PC-3 (cell line): ENCODE data around the gene SLC6A3.

Experiments used
- EZH2 ChIP-seq: fragments of 300-600 bp; sonication (generic); IDR thresholded peaks from one replicate; pipeline ENCODE4 v1.6.1; 2017; ENCODE audit warnings: antibody characterized with exemption, mild to moderate bottlenecking, low read length; ENCODE audit not compliant: unreplicated experiment
- EZH2phosphoT487 ChIP-seq: fragments of 300-600 bp; sonication (generic); IDR thresholded peaks from 2 replicates; pipeline ENCODE4 v1.6.1; 2018; ENCODE audit warnings: mild to moderate bottlenecking, antibody characterized with exemption, low read length, borderline replicate concordance
- TF ChIP-seq, protein P1 (sequence below): fragments of 300-600 bp; sonication (generic); conservative IDR thresholded peaks from 2 replicates; pipeline ENCODE4 v1.5.1; 2017; ENCODE audit warnings: antibody characterized with exemption, low read depth, mild to moderate bottlenecking, low read length

DNA sequence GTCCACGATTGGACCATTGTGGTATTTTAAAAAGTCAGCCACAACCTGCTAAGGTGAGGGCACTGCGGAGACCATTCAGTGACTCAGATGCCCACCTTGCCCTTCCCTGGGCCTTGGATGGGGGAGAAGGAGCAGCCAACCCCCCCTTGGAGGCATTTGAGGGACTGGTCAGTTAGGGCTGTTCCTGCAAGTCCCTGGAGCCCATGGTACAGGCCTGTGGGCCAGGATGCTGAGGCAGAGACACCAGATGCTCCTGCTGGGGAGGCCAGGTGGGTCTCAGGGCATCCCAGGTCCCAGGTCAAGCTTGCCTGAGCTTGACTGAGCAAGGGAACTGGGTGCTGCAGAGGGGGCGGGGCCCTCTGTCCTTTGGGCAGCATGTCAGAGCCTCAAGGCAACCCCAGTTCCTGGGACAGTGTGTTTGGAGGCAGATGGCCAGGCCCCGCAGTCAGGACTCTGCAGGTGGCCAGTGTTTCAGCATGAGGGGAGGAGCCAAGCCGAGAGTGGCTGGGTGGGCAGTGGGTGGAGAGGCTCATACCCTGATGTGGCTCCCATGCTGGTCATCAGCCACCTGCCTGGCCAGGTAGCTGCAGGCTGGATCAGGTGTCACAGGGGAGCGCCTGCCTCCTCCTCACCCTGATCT, 27.5 kb downstream of the SLC6A3 start:
- TF ChIP-seq, protein P1, sequence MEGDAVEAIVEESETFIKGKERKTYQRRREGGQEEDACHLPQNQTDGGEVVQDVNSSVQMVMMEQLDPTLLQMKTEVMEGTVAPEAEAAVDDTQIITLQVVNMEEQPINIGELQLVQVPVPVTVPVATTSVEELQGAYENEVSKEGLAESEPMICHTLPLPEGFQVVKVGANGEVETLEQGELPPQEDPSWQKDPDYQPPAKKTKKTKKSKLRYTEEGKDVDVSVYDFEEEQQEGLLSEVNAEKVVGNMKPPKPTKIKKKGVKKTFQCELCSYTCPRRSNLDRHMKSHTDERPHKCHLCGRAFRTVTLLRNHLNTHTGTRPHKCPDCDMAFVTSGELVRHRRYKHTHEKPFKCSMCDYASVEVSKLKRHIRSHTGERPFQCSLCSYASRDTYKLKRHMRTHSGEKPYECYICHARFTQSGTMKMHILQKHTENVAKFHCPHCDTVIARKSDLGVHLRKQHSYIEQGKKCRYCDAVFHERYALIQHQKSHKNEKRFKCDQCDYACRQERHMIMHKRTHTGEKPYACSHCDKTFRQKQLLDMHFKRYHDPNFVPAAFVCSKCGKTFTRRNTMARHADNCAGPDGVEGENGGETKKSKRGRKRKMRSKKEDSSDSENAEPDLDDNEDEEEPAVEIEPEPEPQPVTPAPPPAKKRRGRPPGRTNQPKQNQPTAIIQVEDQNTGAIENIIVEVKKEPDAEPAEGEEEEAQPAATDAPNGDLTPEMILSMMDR, result no peak
- TF ChIP-seq EZH2, result no peak
- no peak for TF ChIP-seq EZH2phosphoT487
